ENCODE data around the gene MTMR10.

Gene MTMR10, protein sequence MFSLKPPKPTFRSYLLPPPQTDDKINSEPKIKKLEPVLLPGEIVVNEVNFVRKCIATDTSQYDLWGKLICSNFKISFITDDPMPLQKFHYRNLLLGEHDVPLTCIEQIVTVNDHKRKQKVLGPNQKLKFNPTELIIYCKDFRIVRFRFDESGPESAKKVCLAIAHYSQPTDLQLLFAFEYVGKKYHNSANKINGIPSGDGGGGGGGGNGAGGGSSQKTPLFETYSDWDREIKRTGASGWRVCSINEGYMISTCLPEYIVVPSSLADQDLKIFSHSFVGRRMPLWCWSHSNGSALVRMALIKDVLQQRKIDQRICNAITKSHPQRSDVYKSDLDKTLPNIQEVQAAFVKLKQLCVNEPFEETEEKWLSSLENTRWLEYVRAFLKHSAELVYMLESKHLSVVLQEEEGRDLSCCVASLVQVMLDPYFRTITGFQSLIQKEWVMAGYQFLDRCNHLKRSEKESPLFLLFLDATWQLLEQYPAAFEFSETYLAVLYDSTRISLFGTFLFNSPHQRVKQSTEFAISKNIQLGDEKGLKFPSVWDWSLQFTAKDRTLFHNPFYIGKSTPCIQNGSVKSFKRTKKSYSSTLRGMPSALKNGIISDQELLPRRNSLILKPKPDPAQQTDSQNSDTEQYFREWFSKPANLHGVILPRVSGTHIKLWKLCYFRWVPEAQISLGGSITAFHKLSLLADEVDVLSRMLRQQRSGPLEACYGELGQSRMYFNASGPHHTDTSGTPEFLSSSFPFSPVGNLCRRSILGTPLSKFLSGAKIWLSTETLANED

DNA sequence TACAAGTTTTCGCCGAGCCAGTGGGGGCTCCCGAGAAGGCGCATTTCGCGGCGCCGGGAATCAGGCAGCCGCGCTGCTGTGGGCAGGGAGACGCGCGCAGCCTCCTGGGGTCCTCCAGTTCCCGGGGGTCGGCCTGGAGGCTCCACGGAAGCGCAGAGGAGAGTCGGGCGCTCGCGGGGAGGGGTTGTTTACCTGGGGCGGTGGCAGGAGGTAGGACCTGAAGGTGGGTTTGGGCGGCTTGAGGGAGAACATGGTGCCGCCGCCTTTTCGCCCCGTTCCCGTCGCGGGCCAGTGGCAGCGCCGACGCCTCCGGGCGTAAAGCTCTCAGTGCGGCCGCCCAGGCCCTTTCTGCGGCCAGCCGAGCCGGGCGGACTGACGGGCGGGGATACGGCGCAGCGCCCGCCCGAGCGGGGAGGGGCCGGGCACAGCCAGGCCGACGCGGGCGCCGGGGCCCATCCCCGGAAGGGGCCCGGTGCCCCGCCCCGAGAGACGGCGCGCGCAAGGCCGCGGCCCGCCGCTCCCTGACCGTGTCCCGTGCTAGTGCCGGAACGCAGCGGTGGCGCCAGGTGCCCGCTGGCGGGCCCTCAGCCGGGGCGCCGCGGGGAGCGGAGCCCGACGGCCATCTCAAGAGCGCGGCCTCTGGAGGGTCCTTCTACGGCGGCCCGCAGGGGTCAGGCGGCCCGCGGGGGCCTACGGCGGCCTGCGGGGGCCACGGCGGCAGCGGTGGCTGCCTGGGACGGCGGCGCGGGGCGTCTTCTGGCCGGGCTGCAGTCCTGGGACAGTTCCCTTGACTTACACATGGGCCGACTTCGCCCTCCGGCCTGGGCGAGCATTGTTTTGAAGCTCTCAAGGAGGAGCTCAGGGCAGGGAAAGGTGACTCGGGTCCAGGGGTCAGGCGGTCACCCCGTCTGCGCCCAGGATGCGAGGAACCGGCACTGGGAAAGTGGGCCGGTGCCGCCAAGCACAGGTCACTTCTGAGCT, at the start of gene MTMR10:
TSS of gene MTMR10 (minus strand) at position 374 of the 981 bp plus-strand sequence. CDS start at position 252, 122 bp downstream.
- peak; percentile 62 to 79 for DNase-seq

DNA sequence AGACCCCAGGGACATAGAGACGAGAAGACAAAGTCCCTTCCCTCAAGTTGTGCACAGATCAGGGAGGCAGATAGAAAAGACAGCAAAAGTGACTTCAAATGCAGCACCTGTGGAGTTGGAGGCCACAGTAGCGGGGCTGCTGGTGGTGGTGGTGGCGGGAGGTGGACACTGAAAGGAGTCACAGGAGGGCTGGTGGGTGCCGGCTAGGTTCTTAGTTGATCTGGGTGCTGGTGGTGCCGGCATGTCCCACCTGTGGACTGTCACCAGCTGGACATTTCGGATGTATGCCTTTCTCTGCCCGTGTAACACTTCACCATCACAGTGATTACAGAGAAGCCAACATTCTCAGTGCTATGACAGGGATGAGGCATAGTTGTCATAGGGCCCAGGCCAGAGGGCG, 49.2 kb upstream of the MTMR10 start:
- no peak for DNase-seq

DNA sequence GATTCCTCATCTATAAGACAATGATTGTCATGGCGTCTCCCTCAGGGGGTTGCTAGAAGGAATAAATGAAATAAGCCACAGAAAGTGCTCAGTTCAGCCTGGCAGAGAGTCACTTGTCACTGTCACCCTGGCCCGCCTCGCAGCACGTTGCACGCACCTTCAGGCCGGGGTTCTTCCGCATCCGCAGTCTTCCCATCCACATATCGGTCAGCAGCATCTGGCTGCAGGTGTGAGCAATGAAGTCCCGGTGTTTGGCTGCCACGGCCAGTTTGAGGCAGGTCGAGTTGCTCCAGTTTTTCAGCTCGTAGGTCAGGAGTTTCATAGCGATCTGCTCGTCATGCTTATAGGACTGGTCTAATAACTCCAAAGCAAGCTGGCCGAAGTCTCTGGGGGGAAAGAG, 48.5 kb upstream of the MTMR10 start:
- DNase-seq, result no peak

DNA sequence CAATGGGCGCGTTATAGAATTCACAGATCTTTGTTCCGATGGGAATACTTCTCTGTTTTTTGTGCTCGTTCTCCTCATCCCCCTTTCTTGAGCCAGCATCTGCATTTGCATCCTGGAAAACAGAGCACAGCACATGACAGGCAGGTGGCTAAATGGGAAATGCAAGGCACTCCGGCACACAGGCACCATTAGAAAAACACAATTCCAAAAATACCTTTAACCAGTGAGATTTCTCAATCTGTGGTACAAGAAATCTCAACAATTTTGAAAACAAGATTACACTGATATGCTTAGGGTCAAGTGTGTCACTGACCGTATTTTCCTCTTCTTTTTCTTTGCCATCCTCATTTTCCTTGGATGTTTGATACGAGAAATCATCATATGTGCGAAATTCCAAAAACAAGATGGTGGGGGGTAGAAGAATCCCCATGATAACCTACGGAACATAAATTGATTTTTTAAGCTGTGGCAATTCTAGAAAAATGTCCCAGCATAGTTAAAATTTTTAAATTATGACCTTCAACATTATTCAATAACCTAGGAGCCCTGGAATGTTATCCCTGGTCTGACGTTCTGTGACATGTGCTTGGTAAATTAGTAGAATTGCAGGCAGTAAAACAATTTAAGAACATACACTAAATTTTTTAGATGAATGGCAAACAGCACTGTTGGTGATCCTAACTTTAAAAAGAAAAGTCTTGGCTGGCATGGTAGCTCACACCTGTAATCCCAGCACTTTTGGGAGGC, 46.5 kb upstream of the MTMR10 start:
- no peak for DNase-seq

DNA sequence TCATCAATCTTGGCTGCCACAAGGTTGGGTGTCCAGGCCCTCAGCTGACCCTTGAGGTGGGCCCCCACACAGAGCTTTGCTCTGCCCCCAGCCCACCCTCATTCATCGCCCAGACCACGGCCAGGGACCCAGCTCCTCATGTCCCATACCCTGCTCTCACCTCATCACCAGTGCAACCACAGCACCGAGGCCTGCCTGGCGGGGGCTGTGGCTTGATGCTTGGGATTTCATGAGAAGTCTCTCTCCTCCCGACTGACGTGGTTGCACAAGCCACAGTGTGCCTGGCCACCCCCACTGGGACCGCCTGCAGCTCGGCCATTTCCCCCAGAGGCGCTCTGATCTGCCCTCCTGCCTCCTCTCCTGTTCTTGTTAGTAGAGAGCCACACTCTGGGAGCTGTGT, 45.4 kb upstream of the MTMR10 start:
- no peak for DNase-seq

DNA sequence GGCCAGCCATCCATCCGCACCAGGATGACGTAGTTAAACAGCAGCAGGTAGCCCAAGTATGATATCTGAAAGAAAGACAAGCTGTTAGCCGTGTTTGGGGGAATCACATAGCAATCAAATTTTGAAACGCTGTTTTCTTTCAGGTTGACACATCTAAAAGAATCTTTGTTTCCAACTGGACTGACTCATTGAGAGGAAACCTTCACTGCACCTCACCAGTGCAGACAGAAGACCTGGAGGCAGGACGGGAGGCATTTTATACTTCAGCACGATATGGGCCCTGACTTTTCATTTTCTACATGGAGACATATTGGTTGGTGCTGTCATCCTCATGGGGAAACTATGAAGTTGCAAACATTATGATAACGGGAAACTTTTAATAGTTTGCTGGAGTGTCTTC, 44.2 kb upstream of the MTMR10 start:
- no peak for DNase-seq

DNA sequence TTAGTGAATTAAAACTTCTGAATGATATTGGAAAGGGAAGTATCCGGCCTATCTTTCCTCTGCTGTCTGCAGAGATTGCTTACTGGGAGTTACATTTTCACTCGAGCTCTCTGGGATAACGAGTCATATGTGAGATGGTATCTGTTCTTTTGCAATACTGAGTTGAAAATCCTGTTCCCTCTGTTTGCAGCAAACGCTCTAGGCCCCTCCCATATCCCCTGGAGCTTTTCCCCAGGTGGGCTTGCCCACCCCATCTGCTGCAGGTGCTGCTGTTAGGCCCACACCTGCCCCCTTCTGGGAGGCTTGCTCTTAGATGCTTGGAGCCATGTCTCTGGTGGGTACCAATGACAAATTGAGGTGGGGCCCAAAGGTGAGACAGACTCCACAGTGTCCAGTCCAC, 42.7 kb upstream of the MTMR10 start:
- DNase-seq, result peak in 1 of 2 experiments; percentile 8

DNA sequence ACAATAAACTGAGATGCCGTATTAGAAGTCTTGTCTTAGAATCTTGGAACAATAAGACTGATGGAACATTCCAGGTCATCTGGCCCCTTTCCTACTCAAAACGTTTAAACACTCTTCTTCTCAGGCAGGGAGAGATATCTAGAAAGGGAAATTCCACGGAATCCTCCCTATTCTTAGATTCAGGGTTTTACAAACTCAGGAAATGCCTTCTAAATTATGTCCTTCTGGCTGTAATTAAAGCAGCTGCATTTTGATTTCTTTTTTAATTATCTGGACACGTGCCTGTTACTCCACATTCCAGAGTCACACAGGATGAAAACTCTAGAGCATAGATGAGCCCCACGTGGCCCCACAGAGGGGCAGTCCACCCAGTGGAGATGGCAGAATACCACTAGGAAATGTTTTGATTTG, 41.5 kb upstream of the MTMR10 start:
- DNase-seq, result no peak

DNA sequence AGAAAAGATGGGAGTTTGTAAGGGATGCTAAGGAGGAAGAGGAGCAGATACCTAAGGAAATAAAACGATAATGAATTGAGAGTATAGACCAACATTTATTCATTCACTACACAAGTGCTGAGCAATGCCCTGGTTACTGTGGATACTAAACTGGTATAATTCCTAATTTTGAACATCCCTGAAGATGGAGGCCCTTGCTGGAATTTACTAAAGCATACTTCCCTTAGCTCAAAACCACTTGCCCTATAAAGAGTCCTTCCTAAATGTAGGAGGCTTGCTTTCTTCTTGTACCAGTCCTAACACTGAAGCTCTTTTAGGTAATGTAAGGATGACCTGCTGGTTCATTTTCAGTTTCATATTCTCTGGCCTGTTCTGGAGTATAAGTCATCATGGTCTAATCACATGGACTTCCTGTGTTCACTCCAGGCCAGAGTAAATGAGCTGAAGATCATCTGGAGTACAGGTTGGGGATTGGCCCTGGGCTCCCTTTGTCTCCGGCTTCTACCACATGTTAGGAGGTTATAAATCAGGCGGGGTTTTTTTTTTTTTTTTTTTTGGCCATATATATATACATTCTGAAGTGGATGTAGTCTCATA, 40.1 kb upstream of the MTMR10 start:
- DNase-seq, result no peak

DNA sequence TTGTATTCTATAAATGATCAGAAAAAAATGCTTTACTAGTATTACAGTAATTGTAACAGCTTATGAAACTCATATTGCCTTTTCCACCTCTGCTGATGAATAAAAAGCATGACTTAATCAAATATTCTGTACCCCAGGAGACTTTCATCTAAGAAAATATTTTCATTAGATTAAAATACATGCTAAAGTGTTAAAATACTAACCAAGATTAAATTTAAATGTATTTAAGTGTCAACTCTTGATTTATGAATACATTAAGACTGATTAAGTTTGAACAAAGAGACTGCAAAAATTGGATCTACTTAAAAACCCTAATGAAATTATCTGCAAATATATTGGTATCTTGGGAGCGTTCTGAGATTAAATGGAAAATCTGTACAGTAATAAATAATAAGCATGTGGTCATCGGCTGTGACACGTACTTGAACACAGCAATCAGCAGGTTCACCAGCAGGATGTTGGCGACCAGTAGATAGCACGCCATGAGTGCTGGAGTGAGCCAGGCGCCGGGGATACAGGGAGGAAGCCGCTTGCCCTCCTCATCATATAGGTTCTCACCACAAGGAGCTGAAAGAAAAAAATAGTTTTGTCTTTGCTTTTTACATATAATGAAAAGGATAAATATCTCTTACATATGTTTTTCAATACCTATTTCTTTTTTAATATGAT, 36.6 kb upstream of the MTMR10 start:
- no peak for DNase-seq

DNA sequence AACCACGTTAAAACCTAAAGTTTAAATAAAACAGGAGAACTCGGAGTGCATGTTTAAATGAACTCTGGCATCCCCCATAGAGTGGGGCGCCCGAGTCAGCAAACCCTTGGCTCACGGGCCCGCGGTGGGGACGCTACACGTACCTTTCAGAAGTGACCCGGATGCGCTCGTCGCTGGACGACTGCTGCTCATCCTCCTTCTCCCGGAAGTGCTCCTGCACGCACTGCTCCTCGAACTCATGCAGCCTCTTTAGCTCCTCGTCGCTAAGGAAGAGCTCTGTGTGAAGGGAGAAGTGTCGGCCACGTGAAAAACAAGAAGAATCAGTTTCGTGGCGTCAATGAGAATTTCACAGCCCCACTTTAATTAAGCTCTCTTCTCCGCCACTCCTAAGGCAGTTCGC, 34.6 kb upstream of the MTMR10 start:
- DNase-seq, result no peak

DNA sequence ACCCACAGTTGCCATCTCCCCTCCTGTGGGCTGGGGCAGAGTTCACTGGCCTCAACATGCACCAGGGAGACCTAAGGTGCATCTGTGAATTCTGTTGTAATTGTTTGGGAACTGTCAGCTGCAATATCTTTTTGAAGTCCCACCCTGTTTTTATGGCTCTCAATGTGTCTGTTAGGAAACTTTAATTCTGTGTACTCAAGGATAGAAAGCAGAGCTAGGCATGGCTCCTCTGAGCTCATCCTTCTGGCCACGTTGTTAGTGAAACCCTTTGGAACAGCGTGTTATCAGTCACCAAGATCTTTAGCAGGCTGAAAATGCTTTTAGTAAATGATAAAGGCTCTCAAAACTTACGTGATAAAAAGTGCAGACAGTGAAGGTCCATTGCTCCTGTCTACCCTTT, 33.6 kb upstream of the MTMR10 start:
- no peak for DNase-seq

DNA sequence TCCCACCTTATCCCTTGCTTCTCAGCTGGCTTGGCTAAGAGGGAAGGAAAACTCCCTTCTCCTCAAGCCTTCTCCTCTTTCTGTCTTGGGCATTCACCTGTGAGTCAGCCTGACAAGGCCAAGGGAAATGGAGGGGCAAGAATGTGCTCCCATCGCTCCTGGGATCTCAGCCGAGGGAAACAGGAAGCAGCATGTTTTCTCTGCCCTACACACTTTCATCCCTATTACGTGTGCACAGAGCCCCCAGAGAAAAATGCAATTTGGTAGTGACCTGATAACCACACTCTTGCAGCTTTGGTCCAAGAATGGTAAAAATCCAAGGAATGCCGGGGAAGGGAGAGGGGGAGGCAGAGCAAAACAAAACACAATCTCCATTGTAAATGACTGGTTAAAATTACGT, 32.9 kb upstream of the MTMR10 start:
- DNase-seq, result no peak

DNA sequence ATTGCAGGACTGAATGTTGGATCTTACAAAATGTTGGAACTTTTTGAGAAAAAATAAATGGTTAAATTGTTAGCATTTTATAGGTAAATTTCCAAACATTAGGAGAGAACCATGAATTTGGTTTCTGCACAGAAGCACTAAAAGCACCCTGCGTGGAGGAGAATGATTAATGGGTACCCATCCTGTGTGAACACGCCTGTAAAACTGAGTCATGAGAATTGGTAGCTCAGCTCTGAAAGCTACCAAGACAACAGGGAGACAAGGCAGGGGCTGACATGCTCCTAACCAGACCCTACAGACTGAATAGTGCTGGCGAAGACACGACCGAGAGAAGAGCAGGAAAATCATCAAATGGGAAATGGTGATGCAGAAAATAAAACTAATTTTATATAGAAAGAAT, 32.4 kb upstream of the MTMR10 start:
- no peak for DNase-seq

DNA sequence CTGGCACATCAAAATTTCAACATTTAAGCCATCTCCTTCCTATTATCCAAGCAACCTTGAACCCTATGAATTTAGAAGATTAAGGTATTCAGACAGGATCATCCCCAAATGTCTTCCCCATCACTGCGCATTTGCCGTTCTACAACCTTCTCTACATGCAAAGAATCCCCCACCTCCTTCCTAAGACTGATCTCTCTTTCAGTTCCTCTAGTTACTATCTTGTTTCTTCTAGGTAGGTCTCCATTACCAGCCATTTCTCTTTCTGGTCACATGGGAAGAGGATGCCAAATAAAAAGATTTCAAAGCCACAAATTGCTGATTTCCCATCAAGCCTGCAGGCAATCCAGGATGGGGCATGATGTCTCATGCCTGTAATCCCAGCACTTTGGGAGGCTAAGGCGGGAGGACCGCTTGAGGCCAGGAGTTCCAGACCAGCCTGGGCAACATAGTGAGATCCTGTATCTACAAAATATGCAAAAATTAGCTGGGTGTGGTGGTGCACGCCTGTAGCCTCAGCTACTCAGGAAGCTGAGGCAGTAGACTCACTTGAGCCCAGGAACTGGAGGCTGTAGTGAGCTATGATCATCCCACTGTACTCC, 29.7 kb upstream of the MTMR10 start:
- DNase-seq, result no peak

DNA sequence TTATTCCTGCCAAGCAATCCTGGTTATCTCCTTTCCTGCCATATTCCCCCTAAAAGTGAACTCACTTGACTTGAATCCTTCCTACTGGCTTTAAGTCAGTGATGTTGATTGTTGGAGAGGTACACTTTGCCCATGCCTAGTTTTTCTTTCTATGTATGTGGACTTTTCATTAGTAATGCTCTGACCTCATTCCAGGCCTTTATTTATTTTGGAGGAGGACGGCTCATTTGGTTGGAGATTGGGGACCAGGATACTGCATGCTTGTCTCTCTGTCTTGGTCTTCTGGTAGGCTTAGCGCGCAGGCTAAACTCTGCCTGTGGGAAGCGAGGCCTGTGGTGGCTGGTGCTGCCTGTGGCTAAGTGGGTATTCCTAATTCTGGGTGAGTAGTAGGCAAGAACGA, 29.1 kb upstream of the MTMR10 start:
- no peak for DNase-seq

DNA sequence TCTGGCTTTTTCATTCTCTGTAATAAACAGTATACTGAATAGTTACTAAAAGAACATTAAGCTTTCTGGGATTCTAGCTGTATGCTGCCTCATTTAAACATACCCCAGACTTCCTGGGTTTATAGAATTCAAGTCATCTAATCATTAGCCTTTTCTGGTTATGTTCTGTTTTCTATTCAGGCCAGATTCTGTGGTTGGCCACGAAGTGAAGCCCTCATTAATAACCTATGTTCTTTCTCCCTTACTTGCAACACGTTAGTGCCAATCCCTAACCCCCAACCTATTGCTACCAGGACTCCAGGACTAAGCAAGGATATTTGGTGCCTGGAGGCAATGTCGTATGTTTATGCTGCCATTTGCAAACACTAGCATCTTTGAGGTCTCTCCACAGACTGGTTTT, 28.6 kb upstream of the MTMR10 start:
- DNase-seq, result no peak

DNA sequence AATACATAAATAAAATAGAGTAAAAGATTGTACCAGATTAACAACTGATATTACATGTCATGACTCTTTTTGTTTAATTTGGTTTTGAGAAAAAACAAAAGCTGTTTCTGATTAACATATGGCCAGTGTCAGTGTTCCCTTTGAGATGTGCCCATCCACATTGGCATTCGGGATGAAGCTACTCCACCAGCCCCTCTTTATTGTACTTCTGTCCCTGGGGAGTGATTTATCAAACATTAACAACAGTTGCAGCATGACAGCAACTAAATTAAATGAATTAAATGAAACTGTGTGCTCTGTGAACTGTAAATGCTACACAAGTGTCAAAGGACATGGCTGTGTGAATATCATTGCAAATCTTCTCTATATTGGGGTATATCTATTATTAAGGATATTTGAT, 25.9 kb upstream of the MTMR10 start:
- DNase-seq, result no peak

DNA sequence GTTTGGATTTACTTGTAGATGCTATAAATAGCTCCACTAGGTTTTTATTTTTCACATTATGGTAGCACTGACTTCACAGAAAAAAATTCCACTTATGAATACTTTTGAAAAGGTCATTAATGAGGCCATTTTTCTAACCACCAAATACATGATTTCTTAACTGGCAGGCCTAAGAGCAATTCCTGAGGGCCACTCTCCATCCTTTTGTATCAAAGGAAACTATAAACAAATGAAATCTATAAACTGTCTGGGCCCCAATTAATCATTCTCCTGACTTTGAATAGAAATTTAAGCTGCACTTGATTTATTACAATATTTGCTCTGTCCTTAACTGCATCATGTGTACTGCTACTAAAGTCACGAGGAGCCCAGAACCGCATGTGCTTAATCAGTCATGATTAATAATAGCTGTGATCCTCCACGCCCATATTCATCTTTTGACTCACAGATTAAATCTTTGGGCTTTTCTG, 25.1 kb upstream of the MTMR10 start:
- no peak for DNase-seq

DNA sequence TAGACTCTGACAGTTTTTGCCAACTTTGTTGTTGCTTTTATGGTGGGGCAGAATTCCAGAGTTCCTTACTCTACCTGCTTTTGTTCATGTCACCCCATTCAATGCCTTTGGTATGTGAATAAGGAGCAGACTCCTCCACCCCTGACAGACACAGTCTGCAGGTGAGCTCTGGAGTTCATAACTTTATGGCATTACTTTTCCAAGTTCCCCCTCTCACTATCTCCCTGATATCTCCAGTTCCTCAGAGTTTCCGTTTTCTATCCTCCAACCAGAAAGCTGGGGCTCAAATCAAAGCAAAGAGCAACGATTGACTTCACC, 23.1 kb upstream of the MTMR10 start:
- DNase-seq, result no peak

Measured in NCI-H2081 (cell line).